ENCODE results near the gene CRTC1.

CRTC1 gene

DNA sequence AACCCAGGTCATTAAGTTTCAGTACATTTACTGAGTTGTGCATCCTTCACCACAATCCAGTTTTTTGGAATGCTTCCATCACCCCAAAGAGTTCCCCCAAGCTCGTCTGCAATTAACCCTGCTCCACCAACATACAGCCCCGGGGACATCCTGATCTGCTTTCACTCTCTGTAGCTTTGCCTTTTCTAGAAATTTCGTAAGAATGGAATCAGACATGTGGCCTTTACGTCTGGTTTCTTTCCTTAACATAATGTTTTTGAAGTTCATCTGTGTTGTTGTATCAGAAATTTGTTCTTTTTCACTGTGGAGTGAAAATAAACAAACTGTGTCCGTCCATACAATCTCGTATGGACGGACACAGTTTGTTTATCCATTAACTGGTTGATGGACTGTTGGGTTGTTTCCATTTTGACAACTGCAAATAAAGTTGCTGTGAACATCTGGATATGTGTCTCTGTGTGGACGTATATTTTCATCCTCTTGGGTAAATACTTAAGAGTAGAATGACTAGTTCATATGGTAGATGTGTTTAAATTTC lies 43.7 kb upstream of the CRTC1 start:
- H3K9ac ChIP-seq (ENCODE audit: low read length), result no peak overlapping the region
- H4K20me1 ChIP-seq (ENCODE audit: low read depth, low read length), result no peaks in the 10 kb centered on the region
- H3K27ac ChIP-seq (ENCODE audit: low read depth, low read length), result no peak overlapping the region
- H3K4me3 ChIP-seq (ENCODE audit: insufficient read depth, low read length, poor library complexity, severe bottlenecking), result no peak overlapping the region
- H3K79me2 ChIP-seq (ENCODE audit: insufficient read depth, low read length), result no peaks in the 10 kb centered on the region
- no peak overlapping the region for H3K4me2 ChIP-seq (ENCODE audit: low read depth, low read length, poor library complexity, severe bottlenecking)
- H3K9me2 ChIP-seq (replicated peaks; ENCODE audit: insufficient read depth, low read length), result no peaks in the 10 kb centered on the region
- H3K36me3 ChIP-seq (ENCODE audit: low read length), result no peaks in the 10 kb centered on the region
- H3K9me3 ChIP-seq (ENCODE audit: insufficient read depth, low read length), result no peaks in the 10 kb centered on the region
- no peaks in the 10 kb centered on the region for H3K27me3 ChIP-seq (ENCODE audit: low read length)
- no peak for TF ChIP-seq EZH2phosphoT487 (conservative IDR thresholded peaks at IDR 0.05; ENCODE audit: low read length)
- TF ChIP-seq, protein P1, sequence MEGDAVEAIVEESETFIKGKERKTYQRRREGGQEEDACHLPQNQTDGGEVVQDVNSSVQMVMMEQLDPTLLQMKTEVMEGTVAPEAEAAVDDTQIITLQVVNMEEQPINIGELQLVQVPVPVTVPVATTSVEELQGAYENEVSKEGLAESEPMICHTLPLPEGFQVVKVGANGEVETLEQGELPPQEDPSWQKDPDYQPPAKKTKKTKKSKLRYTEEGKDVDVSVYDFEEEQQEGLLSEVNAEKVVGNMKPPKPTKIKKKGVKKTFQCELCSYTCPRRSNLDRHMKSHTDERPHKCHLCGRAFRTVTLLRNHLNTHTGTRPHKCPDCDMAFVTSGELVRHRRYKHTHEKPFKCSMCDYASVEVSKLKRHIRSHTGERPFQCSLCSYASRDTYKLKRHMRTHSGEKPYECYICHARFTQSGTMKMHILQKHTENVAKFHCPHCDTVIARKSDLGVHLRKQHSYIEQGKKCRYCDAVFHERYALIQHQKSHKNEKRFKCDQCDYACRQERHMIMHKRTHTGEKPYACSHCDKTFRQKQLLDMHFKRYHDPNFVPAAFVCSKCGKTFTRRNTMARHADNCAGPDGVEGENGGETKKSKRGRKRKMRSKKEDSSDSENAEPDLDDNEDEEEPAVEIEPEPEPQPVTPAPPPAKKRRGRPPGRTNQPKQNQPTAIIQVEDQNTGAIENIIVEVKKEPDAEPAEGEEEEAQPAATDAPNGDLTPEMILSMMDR (IDR thresholded peaks at IDR 0.05; ENCODE audit: insufficient read depth, low read length, poor library complexity, severe bottlenecking), result no peak
- no peaks in the 10 kb centered on the region for H3F3A ChIP-seq (ENCODE audit: insufficient read depth)
- H2AFZ ChIP-seq (ENCODE audit: low read depth, low read length, severe bottlenecking), result no peak overlapping the region

DNA sequence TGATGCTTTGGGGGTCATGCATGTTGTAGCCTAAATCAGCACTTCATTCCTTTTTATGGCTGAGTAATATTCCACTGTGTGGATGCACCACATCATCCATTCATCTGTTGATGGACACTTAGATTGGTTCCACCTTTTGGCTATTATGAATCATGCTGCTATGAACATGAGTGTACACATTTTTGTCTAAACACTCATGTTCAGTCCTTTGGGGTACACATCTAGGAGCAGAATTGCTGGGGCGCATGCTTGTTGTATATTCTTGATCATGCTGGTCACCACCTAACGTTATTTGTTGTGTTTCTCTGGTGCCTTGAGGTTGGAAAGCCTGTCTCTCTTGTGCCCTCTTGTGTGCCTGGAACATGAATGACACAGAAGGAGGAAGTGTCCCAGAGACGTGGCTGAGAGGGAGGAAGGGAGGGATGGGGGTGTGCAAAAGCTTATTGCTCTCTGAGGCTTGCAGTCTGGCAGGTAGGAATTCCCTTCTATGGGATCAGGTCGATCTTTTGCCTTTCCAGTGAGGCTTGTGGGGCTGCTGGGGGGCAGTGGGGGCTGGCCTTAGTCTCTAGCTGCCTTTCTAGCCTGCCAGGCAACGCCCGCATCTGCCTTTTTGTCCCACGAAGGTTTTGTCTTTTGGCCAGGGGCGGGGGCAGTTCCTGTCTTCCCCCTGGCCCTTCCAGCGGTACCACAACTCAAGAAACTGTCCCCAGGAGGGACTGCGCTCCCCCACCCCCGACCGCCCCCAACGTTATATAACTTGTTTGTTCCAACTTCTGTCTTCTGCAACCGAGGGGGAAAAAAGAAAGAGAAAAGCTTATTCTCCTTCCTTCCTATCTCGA lies 39.1 kb upstream of the CRTC1 start:
- Histone ChIP-seq H3F3A (ENCODE audit: insufficient read depth) (no peaks in the 10 kb centered on the region), H3K4me2 (ENCODE audit: low read depth, low read length, poor library complexity, severe bottlenecking) (no peak overlapping the region), H3K9me3 (ENCODE audit: insufficient read depth, low read length) (no peaks in the 10 kb centered on the region), H3K9me2 (replicated peaks; ENCODE audit: insufficient read depth, low read length) (no peaks in the 10 kb centered on the region), H4K20me1 (ENCODE audit: low read depth, low read length) (no peaks in the 10 kb centered on the region), H3K27me3 (ENCODE audit: low read length) (no peaks in the 10 kb centered on the region; the same call in 1 of the 2 replicates), H3K9ac (ENCODE audit: low read length) (no peak overlapping the region), H3K27ac (ENCODE audit: low read depth, low read length) (no peak overlapping the region), H3K4me3 (ENCODE audit: insufficient read depth, low read length, poor library complexity, severe bottlenecking) (no peak overlapping the region), H3K79me2 (ENCODE audit: insufficient read depth, low read length) (no peaks in the 10 kb centered on the region), H3K36me3 (ENCODE audit: low read length) (no peaks in the 10 kb centered on the region), H2AFZ (ENCODE audit: low read depth, low read length, severe bottlenecking) (no peak overlapping the region)
- TF ChIP-seq, protein P1 (IDR thresholded peaks at IDR 0.05; ENCODE audit: insufficient read depth, low read length, poor library complexity, severe bottlenecking), result no peak
- no peak for TF ChIP-seq EZH2phosphoT487 (conservative IDR thresholded peaks at IDR 0.05; ENCODE audit: low read length)

DNA sequence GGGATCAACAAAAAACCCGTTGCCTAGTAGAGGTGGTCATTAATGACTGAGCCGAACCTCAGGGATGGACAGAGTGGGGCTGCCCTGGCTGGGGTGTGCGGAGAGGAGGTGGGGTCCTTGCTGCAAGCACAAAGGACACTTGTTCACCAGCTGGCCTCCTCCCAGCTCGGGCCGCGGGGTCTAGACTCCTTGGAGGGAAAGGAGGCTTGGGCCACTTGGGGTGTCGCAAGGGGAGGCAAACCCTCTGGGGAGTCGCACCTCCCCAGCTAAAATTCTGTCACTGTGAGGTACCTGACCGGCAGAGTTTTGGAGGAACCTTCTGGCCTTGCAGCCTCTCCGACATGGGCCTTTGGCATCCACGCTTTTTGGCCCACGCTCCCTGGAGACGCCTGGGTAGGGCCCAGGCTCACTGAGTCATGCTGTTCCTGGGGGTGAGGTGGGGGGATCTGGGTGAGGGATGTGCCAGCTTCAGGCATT lies 38.4 kb upstream of the CRTC1 start:
- Histone ChIP-seq H3K27me3 (ENCODE audit: low read length) (no peaks in the 10 kb centered on the region; the same call in 1 of the 2 replicates), H3K4me2 (ENCODE audit: low read depth, low read length, poor library complexity, severe bottlenecking) (no peak overlapping the region), H3K9me3 (ENCODE audit: insufficient read depth, low read length) (no peaks in the 10 kb centered on the region), H3K9ac (ENCODE audit: low read length) (no peak overlapping the region), H3K36me3 (ENCODE audit: low read length) (no peaks in the 10 kb centered on the region), H3F3A (ENCODE audit: insufficient read depth) (no peaks in the 10 kb centered on the region), H3K4me3 (ENCODE audit: insufficient read depth, low read length, poor library complexity, severe bottlenecking) (no peak overlapping the region), H2AFZ (ENCODE audit: low read depth, low read length, severe bottlenecking) (no peak overlapping the region), H4K20me1 (ENCODE audit: low read depth, low read length) (no peaks in the 10 kb centered on the region), H3K27ac (ENCODE audit: low read depth, low read length) (no peak overlapping the region), H3K9me2 (replicated peaks; ENCODE audit: insufficient read depth, low read length) (no peaks in the 10 kb centered on the region), H3K79me2 (ENCODE audit: insufficient read depth, low read length) (no peaks in the 10 kb centered on the region)
- no peak for TF ChIP-seq EZH2phosphoT487 (conservative IDR thresholded peaks at IDR 0.05; ENCODE audit: low read length)
- TF ChIP-seq, protein P1 (IDR thresholded peaks at IDR 0.05; ENCODE audit: insufficient read depth, low read length, poor library complexity, severe bottlenecking), result no peak

Measured in SU-DHL-6 (cell line).